Cardiac fibroblast (primary cell): ENCODE data around the gene DNAJC19.
"Not testable (repeated sequence)": the region's sequence is repeated elsewhere in the genome, so short reads cannot be mapped to it uniquely, and the experiment has no call there.

Experiments used
- DNase-seq, 2 donors: peaks; one replicate each; pipeline versions ENCODE4 v3.0.0 to v3.0.0-alpha.2; 2010; ENCODE audit warnings: low read depth in 2 of 2
- H3K4me3 ChIP-seq, 2 donors: replicated peaks in 1 of 2; 1 replicate in 1 of 2; 2 replicates in 1 of 2; pipeline ENCODE4 v1.5.1; 2011; ENCODE audit warnings: low read depth in 2 of 2, low read length in 2 of 2, mild to moderate bottlenecking in 2 of 2, moderate library complexity in 1 of 2
- TF ChIP-seq, protein P1 (sequence below): IDR thresholded peaks from one replicate; pipeline ENCODE4 v1.5.1; 2011; ENCODE audit warnings: low read depth, mild to moderate bottlenecking, low read length, inconsistent platforms

DNAJC19 gene

DNA sequence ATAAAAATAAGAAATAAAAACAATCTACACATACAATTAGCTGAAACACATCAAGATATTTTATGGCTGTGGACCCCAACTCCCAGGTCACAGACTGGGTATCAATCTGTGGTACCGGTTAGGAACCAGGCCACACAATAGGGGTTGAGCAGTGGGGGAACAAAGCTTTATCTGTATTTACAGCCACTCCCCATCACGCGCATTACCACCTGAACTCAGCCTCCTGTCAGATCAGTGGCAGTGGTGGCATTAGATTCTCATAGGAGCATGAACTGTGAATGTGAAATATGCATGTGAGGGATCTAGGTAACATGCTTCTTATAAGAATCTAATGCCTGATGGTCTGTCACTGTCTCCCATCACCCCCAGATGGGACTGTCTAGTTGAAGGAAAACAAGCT, 17.7 kb upstream of the DNAJC19 start:
- TF ChIP-seq, protein P1, sequence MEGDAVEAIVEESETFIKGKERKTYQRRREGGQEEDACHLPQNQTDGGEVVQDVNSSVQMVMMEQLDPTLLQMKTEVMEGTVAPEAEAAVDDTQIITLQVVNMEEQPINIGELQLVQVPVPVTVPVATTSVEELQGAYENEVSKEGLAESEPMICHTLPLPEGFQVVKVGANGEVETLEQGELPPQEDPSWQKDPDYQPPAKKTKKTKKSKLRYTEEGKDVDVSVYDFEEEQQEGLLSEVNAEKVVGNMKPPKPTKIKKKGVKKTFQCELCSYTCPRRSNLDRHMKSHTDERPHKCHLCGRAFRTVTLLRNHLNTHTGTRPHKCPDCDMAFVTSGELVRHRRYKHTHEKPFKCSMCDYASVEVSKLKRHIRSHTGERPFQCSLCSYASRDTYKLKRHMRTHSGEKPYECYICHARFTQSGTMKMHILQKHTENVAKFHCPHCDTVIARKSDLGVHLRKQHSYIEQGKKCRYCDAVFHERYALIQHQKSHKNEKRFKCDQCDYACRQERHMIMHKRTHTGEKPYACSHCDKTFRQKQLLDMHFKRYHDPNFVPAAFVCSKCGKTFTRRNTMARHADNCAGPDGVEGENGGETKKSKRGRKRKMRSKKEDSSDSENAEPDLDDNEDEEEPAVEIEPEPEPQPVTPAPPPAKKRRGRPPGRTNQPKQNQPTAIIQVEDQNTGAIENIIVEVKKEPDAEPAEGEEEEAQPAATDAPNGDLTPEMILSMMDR = no peak
- no peak overlapping the region for H3K4me3 ChIP-seq
- DNase-seq = no peak

DNA sequence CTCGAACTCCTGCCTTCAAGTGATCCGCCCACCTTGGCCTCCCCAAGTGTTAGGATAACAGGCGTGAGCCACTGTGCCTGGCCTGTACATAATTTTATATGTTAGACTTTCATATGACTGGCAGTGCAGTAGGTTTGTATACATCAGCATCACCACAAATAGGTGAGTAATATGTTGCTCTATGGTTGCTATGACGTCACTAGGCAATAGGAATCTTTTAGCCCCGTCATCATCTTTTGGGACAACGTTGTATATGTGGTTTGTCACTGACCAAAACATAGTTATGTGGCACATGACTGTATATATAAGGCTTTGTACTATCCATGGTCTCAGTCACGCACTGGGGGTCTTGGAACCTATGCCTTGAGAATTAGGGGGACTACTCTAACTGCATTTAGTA, 17.0 kb upstream of the DNAJC19 start:
- TF ChIP-seq, protein P1 = no peak
- no peak overlapping the region for H3K4me3 ChIP-seq
- no peak for DNase-seq

DNA sequence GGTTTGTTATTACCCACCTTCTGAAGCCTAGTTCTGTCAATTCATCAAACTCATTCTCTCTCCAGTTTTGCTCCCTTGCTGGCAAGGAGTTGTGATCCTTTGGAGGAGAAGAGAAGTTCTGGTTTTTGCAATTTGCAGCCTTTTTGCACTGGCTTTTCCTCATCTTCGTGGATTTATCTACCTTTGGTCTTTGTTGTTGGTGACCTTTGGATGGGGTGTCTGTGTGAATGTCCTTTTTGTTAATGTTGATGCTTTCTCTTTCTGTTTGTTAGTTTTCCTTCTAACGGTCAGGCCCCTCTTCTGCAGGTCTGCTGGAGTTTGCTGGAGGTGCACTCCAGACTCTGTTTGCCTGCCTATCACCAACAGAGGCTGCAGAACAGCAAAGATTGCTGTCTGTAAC, 13.9 kb upstream of the DNAJC19 start:
- DNase-seq, H3K4me3 ChIP-seq: not testable (repeated sequence)

DNA sequence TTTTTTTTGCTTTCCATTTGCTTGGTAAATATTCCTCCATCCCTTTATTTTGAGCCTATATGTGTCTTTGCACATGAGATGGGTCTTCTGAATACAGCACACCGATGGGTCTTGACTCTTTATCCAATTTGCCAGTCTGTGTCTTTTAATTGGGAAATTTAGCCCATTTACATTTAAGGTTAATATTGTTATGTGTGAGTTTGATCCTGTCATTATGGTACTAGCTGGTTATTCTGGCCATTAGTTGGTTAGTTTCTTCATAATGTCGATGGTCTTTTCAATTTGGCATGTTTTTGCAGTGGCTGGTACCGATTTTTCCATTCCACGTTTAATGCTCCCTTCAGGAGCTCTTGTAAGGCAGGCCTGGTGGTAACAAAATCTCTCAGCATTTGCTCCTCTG, 12.8 kb upstream of the DNAJC19 start:
- DNase-seq, H3K4me3 ChIP-seq: not testable (repeated sequence)

DNA sequence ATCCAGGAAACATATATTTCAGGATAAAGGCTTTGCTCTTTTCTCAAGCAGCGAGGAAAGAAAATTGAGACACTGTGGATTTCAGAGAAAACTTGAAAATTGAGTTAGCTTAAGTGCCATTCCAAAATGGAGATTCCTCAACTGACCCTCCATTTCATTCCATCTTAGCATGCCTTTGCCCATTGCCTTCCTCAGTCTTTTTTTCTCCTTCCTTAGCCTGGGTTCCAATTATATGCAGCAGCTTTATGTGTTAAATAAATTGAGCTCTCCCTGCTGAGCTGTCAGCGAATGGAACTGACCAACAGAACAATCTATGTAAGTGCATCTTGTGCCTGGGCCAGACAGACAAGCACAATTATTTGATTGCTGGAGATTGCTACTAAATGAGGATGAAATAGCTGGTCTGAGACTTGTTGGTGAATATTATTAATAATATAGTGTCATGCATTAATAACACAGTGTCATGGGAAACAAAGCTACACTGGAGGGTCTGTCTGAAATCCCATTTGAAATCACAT, 6.9 kb upstream of the DNAJC19 start:
- DNase-seq = no peak
- H3K4me3 ChIP-seq = no peak overlapping the region
- TF ChIP-seq, protein P1 = no peak

DNA sequence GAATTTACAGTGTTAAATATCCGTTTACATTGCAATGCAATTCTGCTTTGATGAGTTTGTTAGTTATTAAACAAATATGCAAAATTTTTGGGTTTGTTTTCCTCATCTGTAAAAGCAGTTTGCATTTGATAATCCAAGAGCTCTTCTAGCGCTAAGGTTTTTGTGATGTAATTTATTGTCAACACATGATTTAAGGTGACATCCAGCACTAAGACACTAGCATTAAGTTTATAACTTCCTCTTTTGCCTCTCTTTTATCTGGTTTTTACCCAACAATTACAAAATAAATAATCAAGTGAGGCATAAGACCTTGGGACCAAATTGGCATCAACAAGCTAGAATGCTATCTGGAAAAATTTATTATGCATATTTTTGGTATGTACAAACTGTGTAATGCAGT, 969 bp upstream of the DNAJC19 start:
- DNase-seq = no peak
- TF ChIP-seq, protein P1 = no peak
- H3K4me3 ChIP-seq = peak overlapping the region; percentile 85 to 87

DNA sequence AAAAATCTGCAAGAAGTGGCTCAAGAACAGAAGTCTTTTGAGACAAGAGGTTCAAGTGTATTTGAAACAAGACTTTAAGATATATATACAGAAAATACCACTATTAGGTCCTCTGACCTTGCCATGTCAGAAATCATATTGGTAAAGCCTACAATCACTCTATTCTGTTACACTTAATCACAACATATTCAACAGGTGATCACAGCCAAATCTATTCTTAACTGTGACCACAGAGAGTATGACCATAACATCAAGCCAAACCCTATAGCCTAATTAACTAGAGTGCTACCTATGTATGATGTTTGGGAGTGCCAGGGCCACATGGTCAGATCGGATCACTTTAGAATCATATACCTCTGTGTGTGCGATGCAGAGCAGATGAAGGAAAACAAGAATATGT, 2.2 kb downstream of the DNAJC19 start:
- no peak overlapping the region for H3K4me3 ChIP-seq
- TF ChIP-seq, protein P1 = no peak
- no peak for DNase-seq

DNA sequence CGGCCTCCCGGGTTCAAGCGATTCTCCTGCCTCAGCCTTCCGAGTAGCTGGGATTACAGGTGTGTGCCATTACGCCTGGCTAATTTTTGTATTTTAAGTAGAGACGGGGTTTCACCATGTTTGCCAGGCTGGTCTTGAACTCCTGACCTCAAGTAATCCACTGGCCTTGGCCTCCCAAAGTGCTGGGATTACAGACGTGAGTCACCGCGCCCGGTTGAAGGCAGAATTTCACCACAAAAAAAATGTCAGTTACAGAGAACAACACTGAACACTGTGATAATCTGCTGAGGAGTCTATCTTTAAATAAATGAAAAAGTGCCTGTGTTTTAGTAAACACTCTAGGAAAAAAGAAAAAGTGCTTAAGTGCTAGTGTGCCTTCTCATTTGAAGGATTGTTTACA, 3.2 kb downstream of the DNAJC19 start:
- H3K4me3 ChIP-seq, DNase-seq: not testable (repeated sequence)
